GM19455 (cell line): ENCODE results near the gene DOCK9.

ENCODE experiments used
- ATAC-seq: cut with Tn5 transposase; IDR thresholded peaks from one replicate; pipeline ENCODE4 v1.9.1; 2021; ENCODE audit not compliant: unreplicated experiment

Gene DOCK9

GRCh38 chr13:98890186-98890585, 87.7 kb downstream of the DOCK9 start:
- ATAC-seq, result no peak

DNA sequence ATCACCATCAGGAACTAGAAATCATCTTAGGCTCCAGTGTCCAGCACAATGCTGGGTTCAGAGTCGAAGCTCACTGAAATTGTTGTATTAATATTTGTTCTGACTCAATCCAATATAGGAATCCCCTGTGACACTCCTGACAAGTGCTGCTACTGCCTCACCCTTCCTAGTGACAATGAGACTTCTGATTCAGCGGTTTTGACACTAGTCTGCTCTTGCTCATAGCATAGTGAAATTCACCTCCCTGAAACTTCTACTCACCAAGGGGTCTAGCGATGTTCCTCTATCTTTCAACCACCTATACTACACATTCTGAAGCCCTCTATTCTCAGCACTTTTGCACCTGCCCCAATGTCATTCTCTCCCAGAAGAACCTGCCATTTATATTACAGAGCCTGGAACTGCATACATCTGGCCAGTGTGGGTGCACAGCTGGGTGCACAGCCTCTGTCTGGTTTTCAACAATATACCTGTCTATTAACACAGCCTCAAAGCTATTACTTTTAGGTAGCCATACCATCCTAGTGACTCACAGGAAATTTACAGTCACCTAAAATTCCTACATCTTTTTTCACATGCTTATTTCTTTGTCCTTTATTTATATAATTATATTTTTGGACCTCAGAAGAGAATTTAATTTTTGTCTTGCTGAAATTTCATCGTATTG, 88.3 kb downstream of the DOCK9 start:
- ATAC-seq, result no peak

GRCh38 chr13:98888890-98889279, 89.0 kb downstream of the DOCK9 start:
- no peak for ATAC-seq

GRCh38 chr13:98888222-98888889, 89.5 kb downstream of the DOCK9 start:
- ATAC-seq, result no peak

DNA sequence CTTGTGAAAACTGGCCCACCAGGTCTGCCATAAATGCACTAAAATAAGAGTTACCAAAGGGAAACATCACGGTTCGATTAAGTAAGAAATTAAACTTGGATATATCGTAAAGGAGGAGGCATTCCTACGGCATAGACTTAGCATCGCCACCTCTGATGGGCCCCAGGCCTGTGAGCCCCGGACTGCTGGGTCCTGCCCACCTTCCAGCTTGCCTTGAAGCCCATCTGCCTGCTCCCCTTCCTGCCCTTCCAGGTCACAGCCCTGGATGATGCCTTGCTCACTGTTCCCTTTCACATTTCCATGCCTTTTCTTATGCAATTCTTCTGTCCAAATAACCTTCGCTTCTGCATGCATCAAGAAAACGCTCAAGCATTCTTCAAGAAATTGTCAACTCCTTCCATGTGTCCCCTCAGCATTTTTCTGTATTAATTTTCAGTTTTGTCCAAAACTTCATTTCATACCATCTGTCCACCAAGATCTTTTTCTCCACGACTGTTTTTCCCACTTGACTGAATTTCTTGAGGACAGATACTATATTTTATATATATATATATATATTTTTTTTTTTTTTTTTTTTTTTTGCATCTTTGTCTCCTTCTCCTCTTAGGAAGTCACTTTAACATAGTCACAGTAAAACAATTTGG, 91.2 kb downstream of the DOCK9 start:
- ATAC-seq, result no peak

- ATAC-seq, result no peak
These were observed 92.3 kb downstream of the DOCK9 start for GRCh38 chr13:98885600-98885999.

GRCh38 chr13:98883998-98884397, 93.9 kb downstream of the DOCK9 start:
- no peak for ATAC-seq

- no peak for ATAC-seq
These were observed 96.5 kb downstream of the DOCK9 start for GRCh38 chr13:98881390-98881789.

- no peak for ATAC-seq
These were observed 97.2 kb downstream of the DOCK9 start for GRCh38 chr13:98880677-98881076.

DNA sequence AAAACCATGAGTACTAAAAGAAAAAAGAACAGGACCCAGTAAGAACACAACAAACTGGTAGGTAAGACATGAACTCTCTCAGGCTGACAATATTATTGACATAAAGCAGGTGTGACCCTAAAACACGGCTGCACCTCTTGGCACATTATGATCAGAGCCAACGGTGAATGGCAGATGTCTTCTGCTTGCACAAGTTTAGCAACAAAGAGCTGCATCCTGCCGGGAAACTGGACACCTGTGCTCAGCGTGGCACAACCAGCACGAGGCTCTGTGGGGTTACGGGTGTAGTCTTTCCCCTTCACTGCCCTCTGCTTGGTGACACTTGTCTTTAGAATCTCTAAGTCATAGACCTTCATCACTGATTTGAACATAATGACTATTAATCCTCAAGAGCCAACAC, 97.9 kb downstream of the DOCK9 start:
- no peak for ATAC-seq

DNA sequence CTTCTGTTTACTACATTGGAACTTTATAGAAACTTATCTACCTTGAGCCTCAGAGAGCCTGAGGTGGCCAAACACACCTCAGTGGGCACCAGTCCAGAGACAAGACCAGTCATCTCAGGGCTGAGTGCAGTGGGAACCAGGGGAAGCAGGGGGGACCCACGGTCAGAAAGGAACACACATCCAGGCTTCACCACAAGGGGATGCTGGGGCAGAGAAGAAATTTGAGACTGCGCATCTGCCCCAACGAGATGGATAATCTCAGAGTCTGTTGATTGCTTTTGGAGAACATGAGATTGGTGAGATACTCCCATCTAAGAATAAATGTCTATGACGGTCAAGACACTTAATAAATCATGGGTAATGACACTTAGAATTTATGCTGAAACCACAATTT, 98.7 kb downstream of the DOCK9 start:
- ATAC-seq, result no peak

- ATAC-seq, result no peak
These were observed 99.3 kb downstream of the DOCK9 start for GRCh38 chr13:98878486-98879126.

- no peak for ATAC-seq
These were observed 99.9 kb downstream of the DOCK9 start for GRCh38 chr13:98877936-98878335.

DNA sequence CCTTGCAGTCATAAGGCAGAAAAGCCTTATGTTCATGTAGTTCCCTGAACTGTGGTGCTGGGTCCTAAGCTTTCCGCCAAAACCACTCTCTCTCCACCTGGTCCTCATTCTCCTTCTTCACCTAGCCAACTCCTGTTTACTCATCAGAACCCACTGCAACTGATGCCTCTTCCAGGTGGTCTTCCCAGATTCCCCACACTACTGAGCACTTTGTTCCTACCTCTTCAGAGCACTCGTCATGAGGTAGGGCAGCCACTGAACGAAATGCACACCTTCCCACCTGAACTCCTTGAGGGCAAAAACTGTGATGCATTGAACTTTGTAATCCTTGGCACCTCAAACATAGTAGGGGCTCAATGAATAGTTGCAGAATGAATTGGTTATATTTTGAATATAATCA, 100.4 kb downstream of the DOCK9 start:
- no peak for ATAC-seq

GRCh38 chr13:98875146-98875729, 102.6 kb downstream of the DOCK9 start:
- peak; percentile 87 for ATAC-seq

DNA sequence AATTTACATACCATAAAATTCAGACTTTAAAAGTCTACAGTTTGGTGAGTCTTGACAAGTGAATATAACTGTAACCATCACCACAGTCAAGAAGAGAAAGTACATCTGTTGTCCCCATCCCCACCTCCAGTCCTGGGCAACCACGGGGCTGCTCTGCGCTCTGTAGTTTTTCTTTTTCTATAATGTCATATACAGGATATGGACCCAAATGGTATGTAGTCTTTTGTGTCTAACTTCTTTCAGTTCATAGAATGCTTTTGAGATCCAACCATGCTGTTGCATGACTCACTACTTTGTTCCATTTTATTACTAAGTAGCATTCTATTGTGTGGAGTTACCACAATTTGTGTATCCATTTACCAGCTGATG, 103.9 kb downstream of the DOCK9 start:
- ATAC-seq, result no peak

GRCh38 chr13:98873377-98874028, 104.4 kb downstream of the DOCK9 start:
- ATAC-seq, result no peak

GRCh38 chr13:98871727-98872126, 106.1 kb downstream of the DOCK9 start:
- ATAC-seq, result no peak

GRCh38 chr13:98869408-98870090, 108.3 kb downstream of the DOCK9 start:
- ATAC-seq, result no peak

GRCh38 chr13:98868932-98869331, 108.9 kb downstream of the DOCK9 start:
- ATAC-seq, result no peak

- no peak for ATAC-seq
These were observed 111.0 kb downstream of the DOCK9 start for GRCh38 chr13:98866882-98867281.
